Activated CD4-positive, alpha-beta T cell treated with anti-CD3 and anti-CD28 coated beads, Interleukin-2, amount 50 U/mL, for 1 hour (primary cell): ENCODE measurements around the gene FBXL17.
"Not testable (repeated sequence)": the region's sequence is repeated elsewhere in the genome, so short reads cannot be mapped to it uniquely, and the experiment has no call there.

Experiments
- DNase-seq: peaks from one replicate; pipeline ENCODE4 v3.0.0-alpha.2; 2020

FBXL17 gene

GRCh38 chr5:108238936-108239887 lies 142.7 kb downstream of the FBXL17 start:
- no peak for DNase-seq

GRCh38 chr5:108238461-108238860 lies 143.4 kb downstream of the FBXL17 start:
- no peak for DNase-seq

GRCh38 chr5:108233617-108234155 lies 148.2 kb downstream of the FBXL17 start:
- no peak for DNase-seq

GRCh38 chr5:108232805-108233204 lies 149.1 kb downstream of the FBXL17 start:
- no peak for DNase-seq

GRCh38 chr5:108222011-108222410 lies 159.9 kb downstream of the FBXL17 start:
- no peak for DNase-seq

- no peak for DNase-seq
Observed at GRCh38 chr5:108220834-108221233, 161.1 kb downstream of the FBXL17 start.

- DNase-seq: no peak
Observed at GRCh38 chr5:108216890-108217289, 165.0 kb downstream of the FBXL17 start.

- no peak for DNase-seq
Observed at GRCh38 chr5:108214857-108215256, 167.0 kb downstream of the FBXL17 start.

- no peak for DNase-seq
Observed at GRCh38 chr5:108212775-108213346, 169.0 kb downstream of the FBXL17 start.

- DNase-seq: no peak
Observed at GRCh38 chr5:108206707-108207106, 175.2 kb downstream of the FBXL17 start.

GRCh38 chr5:108201721-108202120 lies 180.2 kb downstream of the FBXL17 start:
- DNase-seq: no peak

GRCh38 chr5:108196276-108196675 lies 185.6 kb downstream of the FBXL17 start:
- no peak for DNase-seq

GRCh38 chr5:108193021-108193795 lies 188.7 kb downstream of the FBXL17 start:
- DNase-seq: no peak

GRCh38 chr5:108184940-108185339 lies 197.0 kb downstream of the FBXL17 start:
- no peak for DNase-seq

GRCh38 chr5:108181975-108182374 lies 199.9 kb downstream of the FBXL17 start:
- DNase-seq: no peak

- no peak for DNase-seq
Observed at GRCh38 chr5:108174286-108174685, 207.6 kb downstream of the FBXL17 start.

GRCh38 chr5:108171759-108172158 lies 210.1 kb downstream of the FBXL17 start:
- no peak for DNase-seq

- DNase-seq: no peak
Observed at GRCh38 chr5:108168915-108169314, 213.0 kb downstream of the FBXL17 start.

GRCh38 chr5:108167174-108167573 lies 214.7 kb downstream of the FBXL17 start:
- no peak for DNase-seq

GRCh38 chr5:108164574-108164973 lies 217.3 kb downstream of the FBXL17 start:
- no peak for DNase-seq

GRCh38 chr5:108152854-108153253 lies 229.0 kb downstream of the FBXL17 start:
- DNase-seq: not testable (repeated sequence)

- DNase-seq: no peak
Observed at GRCh38 chr5:108149369-108149768, 232.5 kb downstream of the FBXL17 start.

- DNase-seq: no peak
Observed at GRCh38 chr5:108148715-108149139, 233.2 kb downstream of the FBXL17 start.
